Renal cortical epithelial cell (primary cell): Measurements from ENCODE around the gene NXPE3. TPM values are rescaled to one million over a fixed set of nuclear protein-coding genes. Genes with fewer than 3 reads are reported as not detected.

ENCODE experiments used
- DNase-seq: peaks from one replicate; pipeline ENCODE4 v3.0.0-alpha.2; 2011; ENCODE audit warnings: low read depth
- total RNA-seq: library from RNA; depleted of rRNA; stranded (reverse); fragments of >200 nt; gene quantifications from 2 replicates; pipeline ENCODE4 v1.2.3, GENCODE V29; 2014

NXPE3 gene
- total RNA-seq, 1 donor from 2014 or later = 32.0 TPM

- DNase-seq = peak; percentile 46
Observed at GRCh38 chr3:101828691-101829436, 49.9 kb downstream of the NXPE3 start.

- DNase-seq = no peak
Observed at GRCh38 chr3:101829437-101829830, 50.4 kb downstream of the NXPE3 start.

- no peak for DNase-seq
Observed at GRCh38 chr3:101829874-101830273, 50.9 kb downstream of the NXPE3 start.

- DNase-seq = no peak
Observed at GRCh38 chr3:101833446-101833974, 54.5 kb downstream of the NXPE3 start.

GRCh38 chr3:101835676-101836075 is 56.7 kb downstream of the NXPE3 start:
- no peak for DNase-seq

- DNase-seq = no peak
Observed at GRCh38 chr3:101836160-101836559, 57.1 kb downstream of the NXPE3 start.

GRCh38 chr3:101836652-101837598 is 57.9 kb downstream of the NXPE3 start:
- DNase-seq = peak; percentile 85

GRCh38 chr3:101838691-101839090 is 59.7 kb downstream of the NXPE3 start:
- no peak for DNase-seq

- DNase-seq = no peak
Observed at GRCh38 chr3:101840066-101840465, 61.1 kb downstream of the NXPE3 start.

- peak; percentile 79 for DNase-seq
Observed at GRCh38 chr3:101842245-101842934, 63.4 kb downstream of the NXPE3 start.

- no peak for DNase-seq
Observed at GRCh38 chr3:101842935-101843330, 63.9 kb downstream of the NXPE3 start.

GRCh38 chr3:101845425-101845824 is 66.4 kb downstream of the NXPE3 start:
- DNase-seq = no peak

- no peak for DNase-seq
Observed at GRCh38 chr3:101846709-101847108, 67.7 kb downstream of the NXPE3 start.

- peak; percentile 60 for DNase-seq
Observed at GRCh38 chr3:101847328-101847727, 68.3 kb downstream of the NXPE3 start.

GRCh38 chr3:101848326-101848725 is 69.3 kb downstream of the NXPE3 start:
- DNase-seq = peak; percentile 41

- peak; percentile 80 for DNase-seq
Observed at GRCh38 chr3:101848754-101849713, 70.0 kb downstream of the NXPE3 start, which contains the start of gene NFKBIZ. NFKBIZ (plus strand) TSS chr3:101849514; CDS start chr3:101849629, 115 bp downstream.

- no peak for DNase-seq
Observed at GRCh38 chr3:101849714-101850245, 70.8 kb downstream of the NXPE3 start.

- peak; percentile 16 for DNase-seq
Observed at GRCh38 chr3:101850246-101851051, 71.4 kb downstream of the NXPE3 start.

GRCh38 chr3:101851072-101851770 is 72.2 kb downstream of the NXPE3 start:
- peak; percentile 26 for DNase-seq
